GM23338 (cell line): ENCODE results near the gene DOCK6. TPM values are rescaled to one million over a fixed set of nuclear protein-coding genes. Genes with fewer than 3 reads are reported as not detected.
A peak's percentile ranks its signal among the peaks of the same experiment; 100 is the strongest.

Experiments used
- ATAC-seq: fragments of 200-7000 bp; cut with Tn5 transposase; 3 replicates; pipeline ENCODE4 v1.9.1; 2020
- DNase-seq: peaks from one replicate; pipeline ENCODE4 v3.0.0-alpha.2; 2015; ENCODE audit warnings: low spot score
- H2AFZ ChIP-seq: fragments of 200-600 bp; sonication (generic); 2 replicates; pipeline ENCODE4 v1.8.0; 2016; ENCODE audit warnings: antibody characterized with exemption, mild to moderate bottlenecking, moderate library complexity
- H3F3A ChIP-seq: fragments of 200-600 bp; sonication (generic); replicated peaks from 2 replicates; pipeline ENCODE4 v1.8.0; 2017; ENCODE audit warnings: antibody characterized with exemption, mixed run types, low read depth
- H3K27ac ChIP-seq: fragments of 200-600 bp; sonication (generic); 2 replicates; pipeline ENCODE4 v1.6.1; 2016; ENCODE audit warnings: low read depth
- H3K27me3 ChIP-seq: fragments of 200-600 bp; sonication (generic); 2 replicates; pipeline ENCODE4 v1.8.0; 2016; ENCODE audit warnings: mild to moderate bottlenecking, mixed run types, moderate library complexity; ENCODE audit not compliant: insufficient read depth
- H3K36me3 ChIP-seq: fragments of 200-600 bp; sonication (generic); 2 replicates; pipeline ENCODE4 v1.8.0; 2016; ENCODE audit warnings: mild to moderate bottlenecking; ENCODE audit not compliant: insufficient read depth
- H3K4me1 ChIP-seq: fragments of 200-600 bp; sonication (generic); 2 replicates; pipeline ENCODE4 v1.8.0; 2016; ENCODE audit warnings: mild to moderate bottlenecking, moderate library complexity; ENCODE audit not compliant: insufficient read depth
- H3K4me2 ChIP-seq: fragments of 200-600 bp; sonication (generic); 2 replicates; pipeline ENCODE4 v1.7.1; 2017; ENCODE audit warnings: mixed run types
- H3K4me3 ChIP-seq: fragments of 200-600 bp; sonication (generic); 2 replicates; pipeline ENCODE4 v1.6.1; 2016; ENCODE audit warnings: mixed run types
- H3K79me2 ChIP-seq: fragments of 200-600 bp; sonication (generic); replicated peaks from 2 replicates; pipeline ENCODE4 v1.8.0; 2017; ENCODE audit warnings: mild to moderate bottlenecking; ENCODE audit not compliant: insufficient read depth
- H3K9me2 ChIP-seq: fragments of 200-600 bp; sonication (generic); 2 replicates; pipeline ENCODE4 v1.8.0; 2017; ENCODE audit not compliant: insufficient read depth
- H4K20me1 ChIP-seq: fragments of 200-600 bp; sonication (generic); replicated peaks from 2 replicates; pipeline ENCODE4 v1.8.0; 2017; ENCODE audit warnings: mild to moderate bottlenecking; ENCODE audit not compliant: insufficient read depth
- H3K27ac Mint-ChIP-seq: 2 replicates; pipeline ENCODE4 v1.8.0; 2020; ENCODE audit warnings: inconsistent platforms, mild to moderate bottlenecking, moderate library complexity, mixed read lengths
- H3K27me3 Mint-ChIP-seq: 3 replicates; pipeline ENCODE4 v1.8.0; 2022; ENCODE audit warnings: low read depth, mild to moderate bottlenecking, moderate library complexity, mixed read lengths, inconsistent platforms; ENCODE audit not compliant: insufficient read depth, poor library complexity
- H3K36me3 Mint-ChIP-seq: 3 replicates; pipeline ENCODE4 v1.8.0; 2021; ENCODE audit warnings: low read depth, mild to moderate bottlenecking, inconsistent platforms, moderate library complexity, mixed read lengths
- H3K4me1 Mint-ChIP-seq: 3 replicates; pipeline ENCODE4 v1.8.0; 2020; ENCODE audit warnings: mild to moderate bottlenecking, inconsistent platforms, mixed read lengths
- H3K4me3 Mint-ChIP-seq: 3 replicates; pipeline ENCODE4 v1.8.0; 2021; ENCODE audit warnings: moderate library complexity, mild to moderate bottlenecking, inconsistent platforms, mixed read lengths
- H3K9me3 Mint-ChIP-seq: 3 replicates; pipeline ENCODE4 v1.8.0; 2020; ENCODE audit warnings: moderate library complexity, mild to moderate bottlenecking, inconsistent platforms, mixed read lengths
- CTCF ChIP-seq, 2 experiments: fragments of 200-600 bp in 1 of 2; sonication (generic) in 1 of 2; conservative IDR thresholded peaks; 2 replicates each; pipeline versions ENCODE4 v1.5.1 to v1.6.1; 2016 to 2017; ENCODE audit warnings: antibody characterized with exemption in 2 of 2, low read depth in 2 of 2, mild to moderate bottlenecking in 2 of 2, moderate library complexity in 1 of 2
- ETS1 ChIP-seq: IDR thresholded peaks from 2 replicates; pipeline ENCODE4 v1.6.1; 2016; ENCODE audit warnings: antibody characterized with exemption
- EZH2 ChIP-seq: fragments of 200-600 bp; sonication (generic); IDR thresholded peaks from one replicate; pipeline ENCODE4 v1.8.0; 2017; ENCODE audit warnings: antibody characterized with exemption, mild to moderate bottlenecking, low read depth; ENCODE audit not compliant: unreplicated experiment
- EZH2phosphoT487 ChIP-seq: fragments of 200-600 bp; sonication (generic); IDR thresholded peaks from one replicate; pipeline ENCODE4 v1.8.1; 2018; ENCODE audit warnings: antibody characterized with exemption; ENCODE audit not compliant: unreplicated experiment
- JUNB ChIP-seq: IDR thresholded peaks from one replicate; pipeline ENCODE4 v1.6.1; 2016; ENCODE audit warnings: antibody characterized with exemption; ENCODE audit not compliant: unreplicated experiment
- NANOG ChIP-seq: IDR thresholded peaks from 2 replicates; pipeline ENCODE4 v1.6.1; 2016; ENCODE audit warnings: antibody characterized with exemption, borderline replicate concordance
- POLR2AphosphoS5 ChIP-seq: IDR thresholded peaks from 2 replicates; pipeline ENCODE4 v1.6.1; 2016; ENCODE audit warnings: antibody characterized with exemption, low read depth
- REST ChIP-seq: IDR thresholded peaks from one replicate; pipeline ENCODE4 v1.6.1; 2018; ENCODE audit warnings: antibody characterized with exemption; ENCODE audit not compliant: unreplicated experiment
- STAT1 ChIP-seq: IDR thresholded peaks from one replicate; pipeline ENCODE4 v1.6.1; 2016; ENCODE audit warnings: antibody characterized with exemption; ENCODE audit not compliant: unreplicated experiment
- ZNF114 ChIP-seq: fragments of 250-450 bp; sonication (Bioruptor Pico); IDR thresholded peaks from 2 replicates; pipeline ENCODE4 v1.5.0; 2020; ENCODE audit warnings: mild to moderate bottlenecking, moderate library complexity
- ZNF462 ChIP-seq: fragments of 250-450 bp; sonication (Bioruptor Pico); IDR thresholded peaks from 2 replicates; pipeline ENCODE4 v1.5.0; 2020; ENCODE audit warnings: mild to moderate bottlenecking, moderate library complexity
- polyA plus RNA-seq: library from polyadenylated mRNA; unstranded; fragments of >200 nt; fragmentation: Nextera tagmentation; extraction: Ambion mirVana; gene quantifications from 2 replicates; pipeline ENCODE4 v1.2.1, GENCODE V29; 2016
- total RNA-seq: library from RNA; depleted of rRNA; stranded (reverse); fragments of >200 nt; shearing (Covaris generic); gene quantifications from 2 replicates; pipeline ENCODE4 v1.2.3, GENCODE V29; 2014

The DOCK6 gene
- total and polyA plus RNA-seq, 2 experiments from 2014 or later = 34.6 to 49.0 TPM

- TF ChIP-seq ZNF462 (CRISPR knock-in tag) = no peak
These were observed 3.0 kb upstream of the DOCK6 start (continued) for GRCh38 chr19:11265177-11265784.

- peak overlapping the region; percentile 88 for H2AFZ ChIP-seq
- Mint-ChIP-seq H3K27me3 (peaks cover 19% of the 10 kb centered on the region), H3K36me3 (peaks cover 3% of the 10 kb centered on the region; the same call in 1 of the 3 replicates), H3K4me1 (peaks cover 18% of the 10 kb centered on the region), H3K9me3 (no peaks in the 10 kb centered on the region), H3K27ac (no peak overlapping the region; the same call in 1 of the 2 replicates), H3K4me3 (peak overlapping the region; percentile 45; the same call in 2 of the 3 replicates)
- H3K27me3 ChIP-seq = no peaks in the 10 kb centered on the region
- H3K79me2 ChIP-seq = peaks cover 8% of the 10 kb centered on the region; the same call in 1 of the 2 replicates
- no peaks in the 10 kb centered on the region for H4K20me1 ChIP-seq
- DNase-seq = peak; percentile 70
- H3K9me2 ChIP-seq = no peaks in the 10 kb centered on the region
- ATAC-seq = peak; percentile 19; the same call in 2 of the 3 replicates
- 0 out of 2 replicates have a peak overlapping the region, but pooled peaks have one; percentile 39 for H3K27ac ChIP-seq
- no peaks in the 10 kb centered on the region for H3K36me3 ChIP-seq
- H3K4me3 ChIP-seq = no peak overlapping the region
- no peak overlapping the region for H3K4me2 ChIP-seq
- no peaks in the 10 kb centered on the region for H3K4me1 ChIP-seq
- no peaks in the 10 kb centered on the region for H3F3A ChIP-seq
- TF ChIP-seq ETS1 (no peak), POLR2AphosphoS5 (no peak), ZNF114 (CRISPR knock-in tag) (no peak), JUNB (no peak), STAT1 (no peak), NANOG (no peak), REST (no peak), EZH2 (no peak), EZH2phosphoT487 (no peak), CTCF (conservative IDR thresholded peaks at IDR 0.05; ENCODE audit: low read depth in 2 of 2) (no peak)
These were observed 2.3 kb upstream of the DOCK6 start for GRCh38 chr19:11264452-11265176.
